ENCODE measurements around the gene PDZD2. TPM values are rescaled to one million over a fixed set of nuclear protein-coding genes. Genes with fewer than 3 reads are reported as not detected.

Gene PDZD2
- total RNA-seq, 4 donors from 2014 or later, result 2.8 to 5.3 (median 4.0) TPM

- H3K4me1 ChIP-seq, result no peaks in the 10 kb centered on the region
- H3K27ac ChIP-seq, result no peak overlapping the region
- H3K36me3 ChIP-seq, result no peaks in the 10 kb centered on the region
- DNase-seq, result no peak
- no peaks in the 10 kb centered on the region for H3K27me3 ChIP-seq
- in situ Hi-C loops (cut with MboI; ENCODE audit: low sequenced_read_pairs in 4 of 4), result no loop called here
- intact Hi-C loops (cut with DNase I; ENCODE audit: low total_unique reads), result no loop called here
- no peaks in the 10 kb centered on the region for H3K9me3 ChIP-seq
- no peak for ATAC-seq
- no peak for TF ChIP-seq POLR2A (IDR thresholded peaks at IDR 0.05)
- no peak overlapping the region for H3K4me3 ChIP-seq
These were observed 360.5 kb downstream of the PDZD2 start for GRCh38 chr5:31999470-31999869.

GRCh38 chr5:32000731-32001130 lies 361.8 kb downstream of the PDZD2 start:
- intact Hi-C loops (cut with DNase I; ENCODE audit: low total_unique reads), result no loop called here
- in situ Hi-C loops (cut with MboI; ENCODE audit: low sequenced_read_pairs in 4 of 4), result no loop called here
- DNase-seq (no peak), ATAC-seq (no peak)
- Histone ChIP-seq H3K9me3 (no peaks in the 10 kb centered on the region), H3K36me3 (no peaks in the 10 kb centered on the region), H3K4me1 (no peaks in the 10 kb centered on the region), H3K27ac (no peak overlapping the region), H3K4me3 (no peak overlapping the region), H3K27me3 (no peaks in the 10 kb centered on the region)
- no peak for TF ChIP-seq CTCF (IDR thresholded peaks at IDR 0.05 in 4 of 5, conservative IDR thresholded peaks at IDR 0.05 in 1 of 5)
- no peak for TF ChIP-seq POLR2A (IDR thresholded peaks at IDR 0.05)

- H3K36me3 ChIP-seq, result no peaks in the 10 kb centered on the region
- in situ Hi-C loops (cut with MboI; ENCODE audit: low sequenced_read_pairs in 4 of 4), result no loop called here
- no peaks in the 10 kb centered on the region for H3K4me1 ChIP-seq
- intact Hi-C loops (cut with DNase I; ENCODE audit: low total_unique reads), result no loop called here
- TF ChIP-seq POLR2A (IDR thresholded peaks at IDR 0.05) (no peak), CTCF (IDR thresholded peaks at IDR 0.05 in 4 of 5, conservative IDR thresholded peaks at IDR 0.05 in 1 of 5) (no peak)
- no peak overlapping the region for H3K27ac ChIP-seq
- H3K4me3 ChIP-seq, result no peak overlapping the region
- no peak for ATAC-seq
- no peaks in the 10 kb centered on the region for H3K27me3 ChIP-seq
- H3K9me3 ChIP-seq, result no peaks in the 10 kb centered on the region
- DNase-seq, result no peak
These were observed 362.4 kb downstream of the PDZD2 start for GRCh38 chr5:32001284-32001683.

- in situ Hi-C loops (cut with MboI; ENCODE audit: low sequenced_read_pairs in 4 of 4), result no loop called here
- no peaks in the 10 kb centered on the region for H3K27me3 ChIP-seq
- TF ChIP-seq CTCF (IDR thresholded peaks at IDR 0.05 in 4 of 5, conservative IDR thresholded peaks at IDR 0.05 in 1 of 5) (no peak), POLR2A (IDR thresholded peaks at IDR 0.05) (no peak)
- H3K27ac ChIP-seq, result no peak overlapping the region
- no peaks in the 10 kb centered on the region for H3K9me3 ChIP-seq
- no peak overlapping the region for H3K4me3 ChIP-seq
- intact Hi-C loops (cut with DNase I; ENCODE audit: low total_unique reads), result no loop called here
- ATAC-seq (no peak), DNase-seq (no peak)
- H3K4me1 ChIP-seq, result no peaks in the 10 kb centered on the region
- H3K36me3 ChIP-seq, result no peaks in the 10 kb centered on the region
These were observed 362.8 kb downstream of the PDZD2 start for GRCh38 chr5:32001707-32002106.

GRCh38 chr5:32002755-32003154 lies 363.8 kb downstream of the PDZD2 start:
- H3K36me3 ChIP-seq, result no peaks in the 10 kb centered on the region
- H3K4me3 ChIP-seq, result no peak overlapping the region
- H3K4me1 ChIP-seq, result no peaks in the 10 kb centered on the region
- in situ Hi-C loops (cut with MboI; ENCODE audit: low sequenced_read_pairs in 4 of 4), result no loop called here
- no peaks in the 10 kb centered on the region for H3K9me3 ChIP-seq
- DNase-seq (no peak), ATAC-seq (no peak)
- TF ChIP-seq CTCF (IDR thresholded peaks at IDR 0.05 in 4 of 5, conservative IDR thresholded peaks at IDR 0.05 in 1 of 5) (no peak), POLR2A (IDR thresholded peaks at IDR 0.05) (no peak)
- H3K27ac ChIP-seq, result no peak overlapping the region
- no peaks in the 10 kb centered on the region for H3K27me3 ChIP-seq
- intact Hi-C loops (cut with DNase I; ENCODE audit: low total_unique reads), result no loop called here

Measured in gastrocnemius medialis (tissue), 4 donors.